MM.1S (cell line): ENCODE results near the gene SAP30BP.

Source experiments
- EZH2 ChIP-seq: fragments of 300-600 bp; sonication (generic); optimal IDR thresholded peaks from 2 replicates; pipeline ENCODE3; 2017; ENCODE audit warnings: low read depth, mild to moderate bottlenecking, antibody characterized with exemption, low read length, mixed read lengths
- TF ChIP-seq, protein P1 (sequence below): fragments of 300-600 bp; sonication (generic); IDR thresholded peaks from 2 replicates; pipeline ENCODE4 v1.5.1; 2016; ENCODE audit warnings: antibody characterized with exemption, low read length, mixed read lengths

DNA sequence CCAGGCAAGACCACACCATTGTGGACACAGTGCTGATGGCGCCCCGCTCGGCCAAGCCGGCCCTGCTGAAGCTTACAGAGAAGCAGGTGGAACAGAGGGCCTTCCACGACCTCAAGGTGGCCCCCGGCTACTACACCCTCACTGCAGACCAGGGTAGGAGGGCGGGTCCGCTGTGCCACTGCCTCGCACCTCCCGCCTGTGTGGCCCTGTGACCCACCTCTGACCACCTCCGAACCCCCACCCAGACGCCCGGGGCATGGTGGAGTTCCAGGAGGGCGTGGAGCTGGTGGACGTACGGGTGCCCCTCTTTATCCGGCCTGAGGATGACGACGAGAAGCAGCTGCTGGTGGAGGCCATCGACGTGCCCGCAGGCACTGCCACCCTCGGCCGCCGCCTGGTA, 75.2 kb downstream of the SAP30BP start:
- TF ChIP-seq, protein P1, sequence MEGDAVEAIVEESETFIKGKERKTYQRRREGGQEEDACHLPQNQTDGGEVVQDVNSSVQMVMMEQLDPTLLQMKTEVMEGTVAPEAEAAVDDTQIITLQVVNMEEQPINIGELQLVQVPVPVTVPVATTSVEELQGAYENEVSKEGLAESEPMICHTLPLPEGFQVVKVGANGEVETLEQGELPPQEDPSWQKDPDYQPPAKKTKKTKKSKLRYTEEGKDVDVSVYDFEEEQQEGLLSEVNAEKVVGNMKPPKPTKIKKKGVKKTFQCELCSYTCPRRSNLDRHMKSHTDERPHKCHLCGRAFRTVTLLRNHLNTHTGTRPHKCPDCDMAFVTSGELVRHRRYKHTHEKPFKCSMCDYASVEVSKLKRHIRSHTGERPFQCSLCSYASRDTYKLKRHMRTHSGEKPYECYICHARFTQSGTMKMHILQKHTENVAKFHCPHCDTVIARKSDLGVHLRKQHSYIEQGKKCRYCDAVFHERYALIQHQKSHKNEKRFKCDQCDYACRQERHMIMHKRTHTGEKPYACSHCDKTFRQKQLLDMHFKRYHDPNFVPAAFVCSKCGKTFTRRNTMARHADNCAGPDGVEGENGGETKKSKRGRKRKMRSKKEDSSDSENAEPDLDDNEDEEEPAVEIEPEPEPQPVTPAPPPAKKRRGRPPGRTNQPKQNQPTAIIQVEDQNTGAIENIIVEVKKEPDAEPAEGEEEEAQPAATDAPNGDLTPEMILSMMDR: no peak
- no peak for TF ChIP-seq EZH2
